Upper lobe of left lung (tissue), 4 donors: Measurements from ENCODE around the gene OXCT1.

Experiments used
- EP300 ChIP-seq, 4 donors: sonication (generic); formaldehyde crosslinking; IDR thresholded peaks; one replicate each; pipeline ENCODE4 v1.5.1; 2017; ENCODE audit warnings: antibody characterized with exemption in 4 of 4, control low read depth in 2 of 4
- POLR2A ChIP-seq, 4 donors: fragments of 450-650 bp; IDR thresholded peaks; one replicate each; pipeline ENCODE4 v1.5.1; 2016 to 2017; ENCODE audit warnings: antibody characterized with exemption in 4 of 4, mild to moderate bottlenecking in 2 of 4
- POLR2AphosphoS5 ChIP-seq, 2 donors: sonication (generic); formaldehyde crosslinking; IDR thresholded peaks; one replicate each; pipeline ENCODE4 v1.5.1; 2017; ENCODE audit warnings: antibody characterized with exemption in 2 of 2
- TF ChIP-seq, protein P1 (sequence below), 6 experiments: fragments of 450-650 bp in 4 of 6; fragments of 200-600 bp in 2 of 6; sonication (generic) in 2 of 6; IDR thresholded peaks; one replicate each; pipeline ENCODE4 v1.5.1; 2016 to 2019; ENCODE audit warnings: antibody characterized with exemption in 6 of 6

DNA sequence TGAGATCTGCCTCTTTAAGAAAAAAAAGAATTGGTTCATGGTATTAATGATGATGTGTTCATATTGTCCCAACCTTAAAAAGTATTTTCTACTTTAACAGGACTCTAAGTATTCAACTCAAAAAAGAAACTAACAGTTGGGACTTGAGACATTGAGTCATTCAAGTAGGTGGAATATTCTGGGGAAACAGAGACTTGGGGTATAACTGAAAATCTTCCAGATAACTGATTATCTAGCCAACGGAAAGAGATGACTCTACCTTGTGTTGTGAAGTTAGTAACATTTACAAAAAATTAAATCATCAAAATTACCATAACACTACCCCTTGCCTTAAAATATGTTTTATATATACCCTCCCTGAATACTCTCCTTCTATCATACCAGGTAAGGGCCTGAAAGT lies 19.1 kb downstream of the OXCT1 start:
- TF ChIP-seq, protein P1, sequence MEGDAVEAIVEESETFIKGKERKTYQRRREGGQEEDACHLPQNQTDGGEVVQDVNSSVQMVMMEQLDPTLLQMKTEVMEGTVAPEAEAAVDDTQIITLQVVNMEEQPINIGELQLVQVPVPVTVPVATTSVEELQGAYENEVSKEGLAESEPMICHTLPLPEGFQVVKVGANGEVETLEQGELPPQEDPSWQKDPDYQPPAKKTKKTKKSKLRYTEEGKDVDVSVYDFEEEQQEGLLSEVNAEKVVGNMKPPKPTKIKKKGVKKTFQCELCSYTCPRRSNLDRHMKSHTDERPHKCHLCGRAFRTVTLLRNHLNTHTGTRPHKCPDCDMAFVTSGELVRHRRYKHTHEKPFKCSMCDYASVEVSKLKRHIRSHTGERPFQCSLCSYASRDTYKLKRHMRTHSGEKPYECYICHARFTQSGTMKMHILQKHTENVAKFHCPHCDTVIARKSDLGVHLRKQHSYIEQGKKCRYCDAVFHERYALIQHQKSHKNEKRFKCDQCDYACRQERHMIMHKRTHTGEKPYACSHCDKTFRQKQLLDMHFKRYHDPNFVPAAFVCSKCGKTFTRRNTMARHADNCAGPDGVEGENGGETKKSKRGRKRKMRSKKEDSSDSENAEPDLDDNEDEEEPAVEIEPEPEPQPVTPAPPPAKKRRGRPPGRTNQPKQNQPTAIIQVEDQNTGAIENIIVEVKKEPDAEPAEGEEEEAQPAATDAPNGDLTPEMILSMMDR (IDR thresholded peaks at IDR 0.05), result no peak
- TF ChIP-seq POLR2A (IDR thresholded peaks at IDR 0.05) (no peak), POLR2AphosphoS5 (IDR thresholded peaks at IDR 0.05) (no peak), EP300 (IDR thresholded peaks at IDR 0.05) (no peak)
